ENCODE results near the gene FOXO4.

FOXO4 gene

DNA sequence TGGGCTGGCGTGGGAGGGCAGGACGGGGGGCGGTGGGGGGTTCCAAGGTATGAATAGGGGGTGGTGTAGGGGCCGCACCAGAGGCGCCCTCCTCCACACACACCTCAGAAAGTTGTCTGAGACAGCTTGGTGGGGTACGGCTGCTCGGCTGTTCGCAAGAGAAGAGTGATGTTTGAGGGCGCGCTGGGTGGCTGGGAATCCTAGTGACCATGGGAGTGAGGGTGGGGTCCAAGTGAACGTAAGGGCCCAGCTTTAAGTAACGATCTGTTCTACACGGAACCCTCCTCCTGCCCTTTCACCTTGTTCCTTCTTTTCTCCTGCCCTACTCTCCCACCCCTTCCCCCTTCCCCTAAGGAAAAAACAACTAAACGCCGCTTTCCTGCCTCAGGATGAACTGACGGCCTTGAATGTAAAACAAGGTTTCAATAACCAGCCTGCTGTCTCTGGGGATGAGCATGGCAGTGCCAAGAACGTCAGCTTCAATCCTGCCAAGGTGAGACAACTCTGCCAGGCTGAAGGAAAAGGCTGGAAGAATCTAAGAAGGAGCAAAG is 23.4 kb downstream of the FOXO4 start:
- H3K79me2 ChIP-seq, result no peaks in the 10 kb centered on the region
- peak overlapping the region; percentile 76 for H3K4me3 ChIP-seq (ENCODE audit: low read depth, low read length)
- H3K27me3 ChIP-seq (ENCODE audit: control insufficient read depth, insufficient read depth, low read length), result no peaks in the 10 kb centered on the region
- H3K9me3 ChIP-seq (ENCODE audit: control insufficient read depth, low read length), result no peaks in the 10 kb centered on the region
- H3K4me1 ChIP-seq, result no peaks in the 10 kb centered on the region
- no peaks in the 10 kb centered on the region for H3K36me3 ChIP-seq (ENCODE audit: control insufficient read depth, insufficient read depth, low read length)
- H2AFZ ChIP-seq, result peak overlapping the region; percentile 91
- H3K9ac ChIP-seq, result peak overlapping the region; percentile 95
- TF ChIP-seq, protein P1, sequence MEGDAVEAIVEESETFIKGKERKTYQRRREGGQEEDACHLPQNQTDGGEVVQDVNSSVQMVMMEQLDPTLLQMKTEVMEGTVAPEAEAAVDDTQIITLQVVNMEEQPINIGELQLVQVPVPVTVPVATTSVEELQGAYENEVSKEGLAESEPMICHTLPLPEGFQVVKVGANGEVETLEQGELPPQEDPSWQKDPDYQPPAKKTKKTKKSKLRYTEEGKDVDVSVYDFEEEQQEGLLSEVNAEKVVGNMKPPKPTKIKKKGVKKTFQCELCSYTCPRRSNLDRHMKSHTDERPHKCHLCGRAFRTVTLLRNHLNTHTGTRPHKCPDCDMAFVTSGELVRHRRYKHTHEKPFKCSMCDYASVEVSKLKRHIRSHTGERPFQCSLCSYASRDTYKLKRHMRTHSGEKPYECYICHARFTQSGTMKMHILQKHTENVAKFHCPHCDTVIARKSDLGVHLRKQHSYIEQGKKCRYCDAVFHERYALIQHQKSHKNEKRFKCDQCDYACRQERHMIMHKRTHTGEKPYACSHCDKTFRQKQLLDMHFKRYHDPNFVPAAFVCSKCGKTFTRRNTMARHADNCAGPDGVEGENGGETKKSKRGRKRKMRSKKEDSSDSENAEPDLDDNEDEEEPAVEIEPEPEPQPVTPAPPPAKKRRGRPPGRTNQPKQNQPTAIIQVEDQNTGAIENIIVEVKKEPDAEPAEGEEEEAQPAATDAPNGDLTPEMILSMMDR (IDR thresholded peaks at IDR 0.05), result no peak
- H3K27ac ChIP-seq, result peak overlapping the region; percentile 80
- H3K4me2 ChIP-seq (ENCODE audit: low read length), result peak overlapping the region; percentile 66

DNA sequence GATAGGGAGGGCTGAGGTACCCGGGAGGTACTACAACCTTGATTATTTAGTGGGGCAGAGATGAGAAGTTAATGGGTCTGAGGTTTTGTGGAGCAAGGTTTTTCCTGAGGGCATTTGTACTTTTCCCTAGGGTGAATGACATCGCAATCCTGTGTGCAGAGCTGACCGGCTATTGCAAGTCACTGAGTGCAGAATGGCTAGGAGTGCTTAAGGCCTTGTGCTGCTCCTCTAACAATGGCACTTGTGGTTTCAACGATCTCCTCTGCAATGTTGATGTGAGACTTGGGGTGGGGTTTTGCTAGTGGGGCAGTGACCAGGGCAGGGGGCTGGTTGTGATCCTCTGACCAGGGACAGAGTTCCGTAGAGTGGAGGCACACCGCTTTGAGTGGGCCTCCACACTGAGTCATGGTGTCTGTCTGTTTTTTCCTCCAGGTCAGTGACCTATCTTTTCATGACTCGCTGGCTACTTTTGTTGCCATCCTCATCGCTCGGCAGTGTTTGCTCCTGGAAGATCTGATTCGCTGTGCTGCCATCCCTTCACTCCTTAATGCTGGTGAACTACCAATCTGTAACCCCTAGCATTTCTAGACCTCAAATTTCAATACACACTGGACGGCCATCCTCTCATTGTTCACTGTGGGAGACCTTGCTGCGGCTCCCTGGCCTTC is 32.6 kb downstream of the FOXO4 start:
- Histone ChIP-seq H2AFZ (no peak overlapping the region), H3K36me3 (ENCODE audit: control insufficient read depth, insufficient read depth, low read length) (no peaks in the 10 kb centered on the region), H3K9ac (no peak overlapping the region), H3K27ac (no peak overlapping the region), H3K4me3 (ENCODE audit: low read depth, low read length) (no peak overlapping the region), H3K4me2 (ENCODE audit: low read length) (no peak overlapping the region), H3K27me3 (ENCODE audit: control insufficient read depth, insufficient read depth, low read length) (no peaks in the 10 kb centered on the region), H3K79me2 (no peaks in the 10 kb centered on the region), H3K4me1 (no peaks in the 10 kb centered on the region), H3K9me3 (ENCODE audit: control insufficient read depth, low read length) (no peaks in the 10 kb centered on the region)
- TF ChIP-seq, protein P1 (IDR thresholded peaks at IDR 0.05), result no peak

DNA sequence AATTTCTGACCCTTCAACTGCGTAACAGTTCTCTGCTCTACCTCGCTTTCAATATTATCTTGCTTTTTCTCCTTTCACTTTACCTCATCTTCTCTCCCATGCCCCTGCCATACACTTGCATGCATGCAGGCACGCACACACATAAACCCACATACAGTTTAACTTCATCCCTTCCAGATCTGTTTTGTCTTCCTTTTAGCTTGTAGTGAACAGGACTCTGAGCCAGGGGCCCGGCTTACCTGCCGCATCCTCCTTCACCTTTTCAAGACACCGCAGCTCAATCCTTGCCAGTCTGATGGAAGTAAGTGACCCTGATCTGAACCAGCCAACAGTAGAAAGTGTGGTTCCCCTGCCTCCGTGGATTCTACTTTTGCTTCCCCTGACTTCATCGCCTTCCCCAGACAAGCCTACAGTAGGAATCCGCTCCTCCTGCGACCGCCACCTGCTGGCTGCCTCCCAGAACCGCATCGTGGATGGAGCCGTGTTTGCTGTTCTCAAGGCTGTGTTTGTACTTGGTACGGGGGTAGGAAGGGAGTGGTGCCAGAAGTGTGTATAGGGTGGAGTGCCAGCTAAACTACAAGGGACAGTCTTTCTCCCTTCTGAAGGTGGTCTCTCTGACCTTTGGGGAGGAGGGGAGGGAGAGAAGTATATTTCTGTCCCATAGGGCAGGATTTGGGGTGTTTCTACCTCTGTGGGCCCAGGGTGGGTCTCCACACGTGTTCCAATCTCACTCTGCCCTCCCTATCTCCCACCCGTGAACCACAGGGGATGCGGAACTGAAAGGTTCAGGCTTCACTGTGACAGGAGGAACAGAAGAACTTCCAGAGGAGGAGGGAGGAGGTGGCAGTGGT is 33.5 kb downstream of the FOXO4 start:
- TF ChIP-seq, protein P1 (IDR thresholded peaks at IDR 0.05), result peak; percentile 81
- Histone ChIP-seq H3K27me3 (ENCODE audit: control insufficient read depth, insufficient read depth, low read length) (no peaks in the 10 kb centered on the region), H3K9me3 (ENCODE audit: control insufficient read depth, low read length) (no peaks in the 10 kb centered on the region), H2AFZ (no peak overlapping the region), H3K4me2 (ENCODE audit: low read length) (no peak overlapping the region), H3K79me2 (no peaks in the 10 kb centered on the region), H3K36me3 (ENCODE audit: control insufficient read depth, insufficient read depth, low read length) (no peaks in the 10 kb centered on the region), H3K27ac (no peak overlapping the region), H3K4me3 (ENCODE audit: low read depth, low read length) (no peak overlapping the region), H3K4me1 (no peaks in the 10 kb centered on the region), H3K9ac (no peak overlapping the region)

DNA sequence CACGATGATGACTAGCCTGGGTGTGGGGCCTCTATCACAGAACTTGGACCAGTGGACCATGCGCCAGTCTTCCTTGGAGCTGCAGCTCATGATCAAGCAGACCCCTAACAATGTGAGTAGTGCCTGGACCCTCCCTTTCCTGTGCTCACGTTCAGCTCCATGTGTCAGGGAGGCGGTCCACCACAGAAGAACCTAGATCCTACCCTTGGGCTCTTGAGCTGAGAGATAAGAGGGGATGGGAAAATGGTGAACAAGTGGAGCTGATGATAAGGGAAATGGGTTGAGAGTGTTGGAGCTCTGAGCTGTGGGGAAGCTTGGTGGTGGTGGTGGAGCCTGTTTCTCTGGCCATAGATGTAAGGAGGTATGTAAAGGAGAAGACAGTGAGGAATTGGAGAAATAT is 35.9 kb downstream of the FOXO4 start:
- TF ChIP-seq, protein P1 (IDR thresholded peaks at IDR 0.05), result no peak
- Histone ChIP-seq H3K9me3 (ENCODE audit: control insufficient read depth, low read length) (no peaks in the 10 kb centered on the region), H3K4me1 (no peaks in the 10 kb centered on the region), H3K27me3 (ENCODE audit: control insufficient read depth, insufficient read depth, low read length) (no peaks in the 10 kb centered on the region), H3K36me3 (ENCODE audit: control insufficient read depth, insufficient read depth, low read length) (no peaks in the 10 kb centered on the region), H3K9ac (no peak overlapping the region), H3K79me2 (no peaks in the 10 kb centered on the region), H2AFZ (no peak overlapping the region), H3K4me3 (ENCODE audit: low read depth, low read length) (no peak overlapping the region), H3K4me2 (ENCODE audit: low read length) (no peak overlapping the region), H3K27ac (no peak overlapping the region)
